ENCODE data around the gene NFIX. TPM values are rescaled to one million over a fixed set of nuclear protein-coding genes. Genes with fewer than 3 reads are reported as not detected.

NFIX gene
- total RNA-seq, 1 experiment from 2014 or later, result 22.5 TPM

DNA sequence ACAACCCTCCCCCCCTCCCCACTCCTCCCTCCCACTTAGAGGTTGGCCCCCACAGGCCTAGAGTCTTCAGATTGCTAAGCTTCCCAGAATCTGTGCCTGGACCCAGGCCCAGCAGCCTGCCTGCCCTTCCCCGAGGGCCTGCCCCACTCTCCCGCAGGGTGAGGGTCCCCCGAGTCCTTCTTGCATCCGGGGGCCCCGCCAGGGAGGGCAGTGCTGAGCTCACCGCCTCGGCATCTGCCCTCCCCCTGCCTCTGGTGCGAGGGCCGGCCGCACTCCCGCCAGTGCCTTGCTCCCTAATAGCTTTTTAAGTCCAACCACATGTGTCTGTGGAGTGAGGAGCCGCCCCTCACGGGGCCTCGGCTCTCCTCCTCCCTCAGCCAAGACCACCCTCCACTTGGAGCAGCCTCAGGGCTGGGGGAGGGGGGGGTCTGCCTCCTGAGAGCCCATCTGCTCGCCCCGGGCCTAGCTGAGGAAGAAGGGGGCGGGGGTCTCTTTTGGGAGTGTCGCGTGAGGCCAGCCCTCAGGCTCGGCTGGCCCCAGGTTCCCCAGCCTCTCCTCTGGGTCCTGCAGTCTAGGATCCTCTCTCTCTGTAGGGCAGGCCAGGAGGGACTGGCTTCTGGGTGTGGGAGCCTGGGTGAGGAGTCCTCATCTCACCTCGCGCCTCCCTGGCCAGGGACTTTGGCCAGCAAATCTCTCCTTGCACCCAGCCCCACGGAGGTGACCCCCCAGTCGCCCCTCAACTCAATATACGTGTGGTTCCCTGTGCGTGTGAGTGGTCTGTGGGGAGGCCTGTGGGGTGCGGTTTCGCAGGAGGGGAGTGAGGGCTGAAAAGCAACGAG, 60.2 kb downstream of the NFIX start:
- DNase-seq (ENCODE audit: low read depth), result peak; percentile 96

DNA sequence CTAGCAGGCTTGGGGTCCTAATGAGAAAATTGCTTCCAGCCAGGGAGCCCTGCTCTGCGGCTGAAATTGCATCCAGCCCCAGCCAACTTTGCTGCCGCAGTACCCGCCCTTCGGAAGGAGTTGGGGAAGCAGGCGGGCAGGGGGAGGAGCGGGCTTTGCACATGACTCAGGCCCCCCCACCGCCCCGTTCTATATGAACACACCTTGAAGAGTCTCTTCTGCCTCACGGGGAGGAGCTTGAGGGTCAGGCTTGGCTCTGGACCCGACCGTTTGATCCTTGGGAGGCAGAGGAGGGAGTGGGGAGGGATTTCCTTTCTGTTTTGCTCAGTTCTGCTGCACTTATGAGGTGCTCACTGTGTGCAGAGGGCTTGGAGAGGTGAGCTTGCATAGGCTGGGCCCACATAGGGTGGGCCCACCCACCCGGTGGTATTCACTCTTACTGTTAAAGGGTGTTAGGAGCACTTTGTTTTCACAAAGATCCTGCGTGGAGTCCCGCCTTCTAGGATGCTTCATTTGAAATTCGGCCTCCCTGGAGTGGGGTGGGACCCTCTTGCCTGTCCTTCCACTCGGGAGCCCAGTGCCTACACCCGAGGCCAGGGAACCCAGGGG, 60.9 kb downstream of the NFIX start:
- peak; percentile 94 for DNase-seq (ENCODE audit: low read depth)

DNA sequence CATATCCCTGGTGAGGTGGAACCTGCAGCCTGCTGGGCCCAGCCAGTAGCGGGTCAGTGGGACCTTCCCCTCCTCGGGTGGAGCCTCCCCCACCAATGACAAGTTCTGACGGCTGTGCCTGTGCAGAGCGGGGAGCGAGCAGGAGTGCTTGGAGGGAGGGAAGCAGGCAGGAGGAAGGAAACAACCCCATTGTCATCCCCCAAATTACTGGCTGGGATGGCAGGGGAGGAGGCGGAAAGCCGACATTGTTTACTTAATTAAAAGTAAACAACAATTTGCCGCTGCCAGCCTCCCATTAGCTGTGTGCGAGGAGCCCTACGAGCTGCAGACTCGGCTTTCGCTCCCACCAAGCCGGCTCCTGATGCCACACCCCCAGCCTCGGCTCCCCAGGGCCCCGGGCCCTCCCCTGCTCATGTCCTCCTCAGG, 61.9 kb downstream of the NFIX start:
- no peak for DNase-seq (ENCODE audit: low read depth)

DNA sequence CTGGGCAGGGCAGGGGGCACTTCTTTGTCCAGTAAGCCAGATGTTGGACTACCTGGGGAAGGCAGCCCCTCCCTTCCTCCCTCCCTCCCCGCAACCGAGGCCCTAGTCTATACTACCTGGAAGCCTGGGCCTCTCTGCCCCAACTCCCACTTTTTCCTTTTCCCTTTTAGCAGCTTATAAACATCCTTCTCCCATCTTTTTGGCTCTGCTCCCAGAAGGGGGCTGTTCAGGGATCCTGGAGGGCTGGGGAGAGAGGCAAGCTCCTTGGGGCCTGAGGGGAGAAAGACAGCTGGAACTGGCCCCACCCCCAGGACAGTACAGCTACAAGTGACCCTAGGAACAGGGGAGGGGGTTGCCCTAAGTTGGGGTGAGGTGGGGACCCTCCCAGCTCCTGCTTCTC, 62.5 kb downstream of the NFIX start:
- DNase-seq (ENCODE audit: low read depth), result peak; percentile 36

DNA sequence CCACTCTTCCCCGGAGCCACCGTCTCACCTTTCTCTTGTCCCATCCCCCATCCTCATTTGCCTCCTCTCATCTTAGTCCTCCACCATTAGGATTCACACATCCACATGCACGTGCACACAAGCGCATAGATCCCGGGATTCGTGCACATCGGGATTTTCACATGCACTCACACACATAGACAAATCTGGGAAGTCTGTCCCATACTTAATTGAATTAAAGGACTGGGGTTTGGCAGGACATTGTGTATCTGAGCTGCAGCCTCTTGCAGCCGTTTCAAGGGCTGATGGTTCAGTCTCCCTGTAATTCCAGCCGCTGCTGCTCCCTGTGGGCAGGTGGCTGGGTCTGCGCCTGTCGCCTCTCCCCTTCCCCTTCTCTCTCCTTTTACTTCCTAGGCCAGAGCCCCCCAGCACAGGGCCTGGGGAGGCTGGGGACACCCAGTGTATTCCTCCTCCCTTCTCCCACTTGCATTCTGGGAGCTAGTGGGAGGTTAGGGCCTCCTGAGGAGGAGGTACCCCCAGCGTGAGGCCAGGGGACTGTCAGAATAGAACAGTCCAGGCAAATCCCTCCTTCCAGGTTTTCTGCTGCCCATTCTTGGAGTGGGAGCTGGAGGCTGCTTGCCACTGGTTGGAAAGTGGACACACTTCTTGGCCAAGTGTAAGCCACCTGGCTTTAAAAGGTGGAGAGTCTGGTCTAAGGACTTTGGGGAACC, 63.8 kb downstream of the NFIX start:
- no peak for DNase-seq (ENCODE audit: low read depth)

DNA sequence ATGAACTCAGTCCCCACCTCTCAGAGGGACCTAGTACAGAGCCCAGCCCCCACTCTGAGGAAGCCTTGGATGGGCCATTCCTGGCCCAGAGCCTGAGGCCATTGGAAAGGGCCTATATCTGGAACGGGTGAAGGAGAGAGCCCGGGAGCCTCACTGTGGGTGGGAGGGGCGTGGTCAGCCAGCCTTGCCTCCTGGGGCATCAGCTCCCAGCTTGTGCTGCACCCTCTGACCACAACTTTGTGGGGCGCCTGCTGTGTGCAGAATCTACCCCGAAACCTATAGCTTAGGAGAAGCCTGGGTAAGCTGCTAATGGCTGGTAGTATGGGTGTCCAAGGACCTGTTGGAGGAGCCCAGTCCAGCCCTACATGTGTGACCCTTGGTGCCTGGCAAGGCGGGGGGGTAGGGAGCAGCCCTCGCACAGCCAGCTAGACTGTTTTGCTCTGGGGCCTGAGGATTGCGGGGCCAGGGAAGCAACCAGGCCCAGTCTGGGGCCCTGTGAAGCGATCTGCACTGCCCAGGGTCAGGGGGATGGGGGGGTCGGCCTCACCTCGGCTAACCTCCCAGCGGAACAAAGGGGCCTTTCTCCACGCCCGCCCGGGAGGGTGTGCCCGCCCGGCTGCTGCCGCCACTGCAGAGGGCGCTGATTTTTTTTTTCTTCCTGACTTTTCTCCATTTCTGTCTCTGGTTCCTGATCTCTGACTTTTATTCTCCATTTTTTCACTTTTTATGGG, 65.1 kb downstream of the NFIX start:
- peak; percentile 83 for DNase-seq (ENCODE audit: low read depth)

DNA sequence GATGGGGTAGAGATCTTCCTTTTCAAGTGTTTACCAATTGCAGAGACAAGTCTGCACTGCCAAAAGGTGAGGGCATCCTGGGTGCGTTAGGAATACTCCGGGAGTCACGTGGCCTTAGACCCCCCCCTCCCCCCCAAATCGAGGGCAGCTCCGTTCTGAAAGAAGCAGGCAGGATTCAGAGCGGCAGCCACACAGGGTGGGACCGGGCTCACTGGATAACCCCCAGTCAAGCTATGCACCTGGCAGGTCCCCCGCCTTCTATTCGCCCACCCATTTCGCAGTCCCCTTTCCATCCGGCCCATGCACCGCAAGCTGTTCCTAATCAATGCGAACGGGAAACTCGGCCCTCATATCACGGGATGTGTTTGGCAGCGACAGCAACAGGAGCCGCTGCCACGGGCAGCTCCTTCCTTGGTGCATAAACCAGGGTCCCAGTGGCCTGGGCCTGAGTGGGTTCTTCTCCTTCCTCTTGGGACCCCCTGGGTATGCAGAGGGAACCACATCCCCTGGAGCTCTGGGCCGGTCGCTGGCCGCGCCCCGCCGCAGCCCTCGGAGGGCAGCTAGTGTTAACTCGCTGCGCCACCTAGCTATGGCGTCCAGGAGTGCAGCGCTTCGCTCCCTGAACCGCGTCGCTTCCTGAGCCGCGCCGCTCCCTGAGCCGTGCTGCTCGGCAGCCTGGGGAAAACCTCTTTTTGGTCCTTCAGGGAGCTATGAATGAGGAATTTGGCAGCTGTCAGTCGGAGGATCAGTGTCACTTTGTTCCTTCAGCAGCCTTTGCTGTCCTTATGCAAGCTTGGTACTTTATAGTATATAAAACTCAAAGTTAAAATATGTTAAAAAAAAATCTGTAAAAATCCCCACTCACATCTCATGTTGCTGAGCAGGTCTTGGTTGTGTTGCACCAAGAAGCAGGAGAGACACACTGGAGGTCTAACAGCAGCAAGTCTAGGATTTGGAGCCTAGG, 66.0 kb downstream of the NFIX start:
- peak; percentile 74 for DNase-seq (ENCODE audit: low read depth)

DNA sequence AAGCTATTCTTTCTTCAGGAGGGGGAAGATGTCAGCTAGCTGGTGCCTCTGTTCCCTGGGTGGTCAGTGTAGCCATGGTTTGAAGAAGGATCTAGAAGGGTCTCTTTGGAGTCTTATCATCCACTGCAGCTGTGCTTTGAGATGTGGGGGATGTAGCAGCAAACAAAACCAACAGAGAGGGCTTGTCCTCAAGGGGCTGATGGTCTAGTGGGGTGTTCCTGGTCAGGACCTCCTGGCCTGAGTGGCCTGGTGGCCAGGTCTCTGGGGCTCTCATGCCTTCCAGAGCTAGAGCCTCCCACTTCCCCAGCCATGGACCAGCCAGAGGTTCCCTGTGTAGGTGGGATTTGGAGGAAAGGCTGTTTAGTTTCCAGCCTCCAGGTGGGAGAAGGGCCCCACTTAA, 67.0 kb downstream of the NFIX start:
- no peak for DNase-seq (ENCODE audit: low read depth)

DNA sequence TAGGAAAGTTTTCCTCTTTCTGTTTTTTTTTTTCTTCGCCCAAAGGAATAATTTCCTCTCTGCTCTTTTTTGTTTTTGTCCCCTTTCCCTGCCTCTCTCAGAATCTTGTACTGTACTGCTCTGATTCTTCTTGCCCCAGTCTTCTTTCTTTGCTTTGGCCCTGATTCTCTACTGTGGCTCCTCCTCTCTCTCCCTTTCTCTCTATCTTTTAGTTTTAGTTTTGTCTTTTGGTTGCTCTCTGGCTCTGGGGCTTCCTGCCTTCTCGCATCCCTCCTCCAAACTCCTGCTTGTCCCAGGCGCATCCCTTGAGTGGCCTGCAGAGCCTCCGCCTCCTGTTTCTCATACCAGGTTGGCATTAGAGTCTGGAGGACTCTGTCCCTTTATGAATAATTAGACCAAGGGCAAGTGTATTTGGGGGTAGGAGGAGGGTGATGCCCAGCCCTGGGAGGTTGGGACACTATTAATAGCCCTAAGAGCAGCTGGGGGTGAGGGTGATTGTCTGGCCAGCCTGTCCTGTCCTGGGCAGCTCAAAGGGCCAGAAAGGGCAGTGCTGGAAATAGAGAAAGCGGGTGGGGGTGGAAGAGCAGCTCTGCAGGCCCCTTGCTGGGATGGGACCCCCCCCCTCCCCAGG, 68.3 kb downstream of the NFIX start:
- DNase-seq (ENCODE audit: low read depth), result no peak

DNA sequence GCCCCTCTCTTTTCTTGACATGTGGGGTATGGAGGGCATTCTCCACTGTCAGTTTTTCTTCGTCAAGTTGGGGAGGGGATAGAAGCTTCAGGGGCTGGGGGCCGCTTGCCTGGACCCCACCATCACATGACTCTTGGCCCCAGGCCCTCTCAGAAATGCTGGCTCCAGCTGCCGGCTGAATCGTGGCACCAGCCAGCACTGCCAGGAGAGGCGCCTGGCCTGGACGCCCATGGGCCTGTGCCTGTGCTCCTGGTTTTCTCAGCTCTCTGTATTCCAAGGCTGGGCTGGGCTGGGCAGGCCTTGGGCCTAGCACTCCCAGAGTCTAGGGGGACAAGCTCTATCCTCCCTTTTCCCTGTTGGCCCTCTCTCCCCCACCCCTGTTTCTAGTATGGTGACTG, 68.8 kb downstream of the NFIX start:
- no peak for DNase-seq (ENCODE audit: low read depth)

DNA sequence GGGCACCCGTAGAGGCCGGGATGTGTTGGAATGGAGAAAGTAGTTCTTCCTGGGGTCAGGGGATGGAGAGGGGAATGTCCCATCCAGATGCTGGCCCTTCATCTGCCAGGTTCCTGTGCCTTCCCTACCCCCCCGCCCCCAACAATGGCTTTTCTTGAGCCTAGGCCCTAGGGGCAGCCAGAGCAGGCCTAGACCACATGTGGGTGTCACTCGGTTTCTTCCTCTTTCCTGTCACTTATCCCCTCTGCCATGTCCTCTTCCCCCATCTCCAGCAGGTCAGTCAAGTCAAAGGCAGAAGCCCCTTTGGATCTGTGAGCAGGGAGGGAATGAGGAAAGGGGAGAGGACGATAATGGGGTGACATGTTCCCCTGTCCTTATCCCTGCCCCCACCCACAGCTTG, 71.0 kb downstream of the NFIX start:
- no peak for DNase-seq (ENCODE audit: low read depth)

DNA sequence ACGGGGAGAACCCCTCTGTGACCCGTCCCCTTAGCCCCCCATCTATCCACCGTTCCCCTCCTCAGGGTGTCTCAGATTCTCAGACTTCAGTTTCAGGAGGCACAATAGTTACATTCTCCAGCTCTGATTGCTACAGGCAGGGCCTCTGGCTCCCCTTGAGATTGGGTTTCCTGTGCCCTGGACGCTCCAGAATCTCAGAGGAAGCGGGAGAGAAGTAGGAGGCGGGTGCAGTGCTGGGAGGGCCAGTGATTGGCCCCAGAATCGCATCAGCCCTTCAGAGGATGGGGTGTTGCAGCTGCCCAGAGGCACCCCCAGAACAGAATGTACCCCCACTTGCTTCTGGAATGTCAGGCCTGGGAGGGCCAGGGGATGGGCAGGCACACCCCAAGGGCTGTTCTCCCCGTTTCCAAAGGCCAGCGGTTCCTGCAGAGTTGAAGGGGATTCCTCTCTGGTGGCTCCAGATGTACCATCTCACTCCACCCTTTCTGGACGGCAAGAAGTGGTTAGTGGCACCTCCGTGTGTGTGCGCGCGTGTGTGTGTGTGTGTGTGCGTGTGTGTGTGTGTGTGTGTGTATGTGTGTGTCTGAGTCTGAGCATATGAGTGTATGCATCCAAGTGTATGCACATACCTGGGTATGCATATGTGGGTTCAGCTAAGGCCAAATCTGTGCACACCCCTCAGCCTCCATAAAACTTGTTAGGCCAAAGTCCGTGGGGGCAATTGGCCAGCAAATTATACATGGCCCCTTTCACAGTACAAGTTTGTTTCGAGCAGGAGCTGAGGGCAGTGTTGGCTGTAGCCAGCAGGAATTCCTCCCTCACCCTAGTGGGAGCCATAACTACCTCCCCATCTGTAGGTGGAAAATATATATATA, 71.9 kb downstream of the NFIX start:
- DNase-seq (ENCODE audit: low read depth), result no peak

DNA sequence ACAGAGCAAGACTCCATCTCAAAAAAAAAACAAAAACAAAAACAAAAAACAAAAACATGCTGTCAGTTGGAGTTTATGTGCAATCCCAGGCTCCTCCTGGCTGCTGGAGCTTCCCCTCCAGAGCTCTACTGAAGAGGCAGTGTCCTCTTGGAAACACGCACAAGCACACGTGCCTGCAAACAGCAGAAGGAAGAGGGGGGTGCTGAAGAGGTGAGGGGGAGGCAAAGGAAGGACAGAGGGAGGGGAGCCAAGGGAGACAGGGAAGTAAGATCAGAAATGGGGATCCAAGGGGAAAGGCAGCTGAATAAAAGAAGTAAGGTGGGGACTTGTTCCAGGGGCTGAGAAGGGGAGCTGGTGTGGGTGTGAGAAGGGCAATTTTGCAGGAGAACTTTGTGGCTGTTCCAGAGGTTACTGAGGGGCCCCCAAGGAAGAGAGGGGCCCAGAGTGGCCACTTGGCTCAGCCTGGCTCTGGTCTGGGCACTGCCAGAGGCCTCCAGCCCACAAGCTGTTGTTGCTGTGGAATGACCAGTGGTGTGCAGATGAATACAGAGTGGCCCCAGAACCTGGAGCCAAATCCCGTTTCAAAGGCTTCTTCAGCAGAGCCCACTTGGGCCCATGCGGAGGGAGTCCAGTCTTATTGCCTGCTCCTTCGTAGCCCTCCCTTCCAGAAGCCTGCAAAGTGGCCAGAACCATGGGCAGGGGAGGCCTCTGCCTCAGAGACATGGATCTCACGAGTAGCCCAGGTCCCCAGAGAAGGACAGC, 73.0 kb downstream of the NFIX start:
- DNase-seq (ENCODE audit: low read depth), result no peak

DNA sequence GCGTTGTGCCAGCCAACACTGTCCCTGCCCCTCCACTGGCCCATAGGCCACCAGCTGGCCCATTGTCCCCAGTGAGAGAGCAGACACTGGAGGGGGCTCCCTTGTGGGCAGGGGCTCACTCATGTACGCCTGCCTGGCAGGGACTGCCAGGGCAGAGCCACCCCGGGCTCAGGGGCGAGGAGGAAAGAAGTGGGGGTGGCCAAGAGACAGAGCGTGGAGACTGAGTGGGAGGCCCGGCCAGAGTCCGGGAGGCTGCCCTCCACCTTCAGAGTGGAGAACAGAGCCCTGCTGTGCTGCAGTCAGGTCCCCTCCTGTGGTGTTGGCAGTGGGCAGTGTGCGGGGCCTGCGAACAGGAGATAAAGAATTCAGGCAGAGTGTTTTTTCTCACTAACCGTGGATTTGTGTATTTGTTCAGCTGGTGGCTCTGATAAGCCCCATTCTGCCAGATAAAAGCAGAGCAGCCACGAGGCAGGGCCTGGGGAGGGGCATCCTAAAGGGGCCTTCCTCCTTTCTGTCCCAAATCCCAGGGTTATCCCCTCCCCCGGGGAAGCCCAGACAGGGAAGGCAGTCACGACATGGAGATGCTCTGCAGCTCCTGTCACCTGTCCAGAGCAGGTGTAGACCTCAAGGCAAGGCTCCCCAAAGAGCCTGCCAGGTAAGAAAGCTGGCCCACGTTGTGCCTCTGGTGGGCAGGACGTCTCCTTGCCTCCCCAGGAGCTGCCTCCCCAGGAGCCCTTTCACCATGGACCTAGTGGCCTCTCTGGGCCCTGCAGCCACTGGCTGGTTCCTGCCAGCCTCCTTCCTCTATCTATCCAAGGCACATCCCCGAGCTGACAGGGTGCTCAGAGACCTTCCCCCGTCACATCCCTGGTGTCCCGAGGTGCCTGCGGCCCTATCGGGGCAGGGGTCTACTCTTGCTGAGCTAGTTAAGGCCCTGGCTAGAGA, 74.4 kb downstream of the NFIX start:
- DNase-seq (ENCODE audit: low read depth), result no peak

DNA sequence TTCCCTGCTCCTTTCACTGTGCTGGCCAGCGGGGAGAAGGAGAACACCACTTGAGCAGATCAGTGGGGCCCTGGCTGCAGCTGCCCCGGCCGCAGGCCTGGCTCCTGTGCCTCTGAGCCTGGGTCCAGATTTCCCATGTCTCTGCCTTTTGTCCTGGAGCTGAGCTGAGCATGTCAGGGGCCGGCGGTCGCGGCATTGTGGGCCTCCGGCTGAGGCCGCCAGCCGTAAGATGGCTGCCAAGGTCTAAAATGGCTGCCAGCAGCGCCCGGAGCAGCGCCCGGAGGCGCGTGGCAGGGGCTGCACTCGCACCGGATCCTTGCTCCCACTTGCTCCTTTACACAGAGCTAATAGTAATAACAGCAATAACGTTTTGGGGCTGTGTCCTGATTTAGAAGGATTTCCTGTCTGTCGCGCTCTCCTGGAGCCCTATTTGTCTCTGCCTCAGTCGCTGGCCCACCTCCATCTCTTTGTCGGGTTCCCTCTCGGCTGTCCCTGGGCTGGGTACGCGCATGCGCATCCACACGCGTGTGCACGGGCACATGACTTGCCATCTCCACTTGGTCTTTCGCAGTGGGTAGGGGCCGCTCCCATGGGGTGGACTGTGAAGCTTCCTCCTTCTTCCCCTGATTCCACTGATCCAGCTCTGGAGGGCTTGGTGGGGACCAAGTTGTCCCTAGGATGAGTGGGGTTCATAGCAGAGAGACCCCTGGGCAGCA, 75.3 kb downstream of the NFIX start:
- no peak for DNase-seq (ENCODE audit: low read depth)

DNA sequence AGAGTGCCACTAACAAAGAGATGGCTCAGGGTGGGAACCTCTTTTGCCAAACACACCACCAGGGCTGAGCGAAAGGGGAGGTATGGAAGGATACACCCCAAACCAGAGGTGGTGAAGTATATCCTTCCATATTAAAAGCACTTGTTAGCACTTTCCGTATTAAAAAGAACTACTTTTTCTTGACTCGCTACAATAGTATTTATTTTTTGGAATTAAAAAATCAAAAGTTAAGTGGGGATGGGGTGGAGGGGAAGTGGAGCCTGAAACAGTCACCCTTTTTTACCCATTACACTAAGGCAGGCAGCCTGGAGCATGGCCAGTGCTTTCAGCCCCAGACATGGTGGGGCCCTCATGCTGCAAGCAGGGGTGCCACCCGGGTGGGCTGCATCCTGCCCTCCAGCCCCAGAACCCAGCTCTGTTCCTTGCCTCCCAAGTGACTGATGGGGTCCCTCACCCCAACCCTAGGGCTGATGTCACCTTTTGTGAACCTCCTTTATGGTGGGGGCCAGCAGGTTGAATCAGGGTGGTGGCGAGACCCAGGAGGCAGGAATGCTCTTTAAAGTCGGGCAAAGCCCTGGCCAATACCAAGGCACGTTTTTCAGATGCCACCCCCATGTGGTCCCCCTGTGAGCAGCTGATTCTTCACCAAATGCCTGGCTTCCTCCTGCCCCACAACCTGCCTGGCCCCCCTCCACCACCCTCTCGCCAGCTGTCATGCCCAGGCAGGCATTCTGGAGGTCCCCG, 76.3 kb downstream of the NFIX start:
- DNase-seq (ENCODE audit: low read depth), result no peak
